ENCODE results near the gene PIK3R5. TPM values are rescaled to one million over a fixed set of nuclear protein-coding genes. Genes with fewer than 3 reads are reported as not detected.
A peak's percentile ranks its signal among the peaks of the same experiment; 100 is the strongest.
"Not testable (repeated sequence)": the region's sequence is repeated elsewhere in the genome, so short reads cannot be mapped to it uniquely, and the experiment has no call there.

PIK3R5 gene, protein sequence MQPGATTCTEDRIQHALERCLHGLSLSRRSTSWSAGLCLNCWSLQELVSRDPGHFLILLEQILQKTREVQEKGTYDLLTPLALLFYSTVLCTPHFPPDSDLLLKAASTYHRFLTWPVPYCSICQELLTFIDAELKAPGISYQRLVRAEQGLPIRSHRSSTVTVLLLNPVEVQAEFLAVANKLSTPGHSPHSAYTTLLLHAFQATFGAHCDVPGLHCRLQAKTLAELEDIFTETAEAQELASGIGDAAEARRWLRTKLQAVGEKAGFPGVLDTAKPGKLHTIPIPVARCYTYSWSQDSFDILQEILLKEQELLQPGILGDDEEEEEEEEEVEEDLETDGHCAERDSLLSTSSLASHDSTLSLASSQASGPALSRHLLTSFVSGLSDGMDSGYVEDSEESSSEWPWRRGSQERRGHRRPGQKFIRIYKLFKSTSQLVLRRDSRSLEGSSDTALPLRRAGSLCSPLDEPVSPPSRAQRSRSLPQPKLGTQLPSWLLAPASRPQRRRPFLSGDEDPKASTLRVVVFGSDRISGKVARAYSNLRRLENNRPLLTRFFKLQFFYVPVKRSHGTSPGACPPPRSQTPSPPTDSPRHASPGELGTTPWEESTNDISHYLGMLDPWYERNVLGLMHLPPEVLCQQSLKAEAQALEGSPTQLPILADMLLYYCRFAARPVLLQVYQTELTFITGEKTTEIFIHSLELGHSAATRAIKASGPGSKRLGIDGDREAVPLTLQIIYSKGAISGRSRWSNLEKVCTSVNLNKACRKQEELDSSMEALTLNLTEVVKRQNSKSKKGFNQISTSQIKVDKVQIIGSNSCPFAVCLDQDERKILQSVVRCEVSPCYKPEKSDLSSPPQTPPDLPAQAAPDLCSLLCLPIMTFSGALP
- 2.2 TPM for polyA plus RNA-seq (ENCODE audit: insufficient read length)

- no peak for DNase-seq
Observed at GRCh38 chr17:8965394-8966168, at the start of gene PIK3R5. Gene PIK3R5, minus strand, starts transcription at chr17:8965707. Its CDS starts 54,213 bp downstream, at chr17:8911494.

DNA sequence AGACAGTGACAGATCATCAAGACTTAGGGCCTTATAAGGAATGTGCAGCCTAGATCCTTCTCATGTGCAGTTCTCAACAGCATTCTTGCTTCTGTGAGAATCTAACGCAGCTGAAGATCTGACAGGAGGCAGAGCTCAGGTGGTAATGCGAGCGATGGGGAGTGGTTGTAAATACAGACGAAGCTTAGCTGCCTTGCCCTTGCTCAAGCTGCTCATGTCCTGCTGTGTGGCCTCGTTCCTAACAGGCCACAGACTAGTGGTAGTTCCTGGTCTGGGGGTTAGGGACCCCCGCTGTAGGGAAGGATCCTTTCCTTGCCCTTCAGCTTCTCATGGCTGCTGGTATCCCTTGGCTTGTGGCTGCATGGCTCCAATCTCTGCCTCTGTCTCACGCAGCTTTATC, 45.5 kb upstream of the PIK3R5 start:
- DNase-seq = no peak

- DNase-seq = no peak
Observed at GRCh38 chr17:9009737-9010136, 44.2 kb upstream of the PIK3R5 start.

- no peak for DNase-seq
Observed at GRCh38 chr17:9009096-9009495, 43.6 kb upstream of the PIK3R5 start.

- DNase-seq = no peak
Observed at GRCh38 chr17:9007052-9007714, 41.7 kb upstream of the PIK3R5 start.

DNA sequence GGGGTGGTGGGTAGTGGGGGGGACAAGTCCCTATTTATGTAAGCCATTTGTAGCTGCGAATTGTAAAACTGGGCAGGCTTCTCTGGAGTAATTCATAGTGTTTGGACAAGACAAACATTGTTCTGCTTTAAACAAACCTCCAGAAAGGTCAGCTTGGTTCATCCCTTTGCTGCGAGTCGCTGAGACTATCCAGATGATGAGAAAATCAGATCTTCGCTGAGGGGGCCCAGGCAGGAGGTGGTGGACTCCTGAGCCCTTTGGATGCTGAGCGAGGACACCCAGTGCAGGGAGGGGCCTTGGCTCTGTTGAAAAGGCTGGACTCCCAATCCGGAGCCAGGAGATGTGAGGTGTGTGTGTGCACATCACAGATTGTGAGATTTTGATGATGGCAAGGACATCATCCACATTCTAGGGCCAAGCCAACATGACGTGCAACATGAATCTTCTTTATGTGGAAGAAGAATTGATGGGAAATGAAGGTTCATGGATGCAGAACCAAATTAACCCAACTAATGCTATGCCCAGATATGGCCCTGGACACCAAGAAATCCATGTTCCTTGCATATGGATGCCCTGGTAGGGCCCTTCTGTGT, 40.8 kb upstream of the PIK3R5 start:
- DNase-seq = no peak

DNA sequence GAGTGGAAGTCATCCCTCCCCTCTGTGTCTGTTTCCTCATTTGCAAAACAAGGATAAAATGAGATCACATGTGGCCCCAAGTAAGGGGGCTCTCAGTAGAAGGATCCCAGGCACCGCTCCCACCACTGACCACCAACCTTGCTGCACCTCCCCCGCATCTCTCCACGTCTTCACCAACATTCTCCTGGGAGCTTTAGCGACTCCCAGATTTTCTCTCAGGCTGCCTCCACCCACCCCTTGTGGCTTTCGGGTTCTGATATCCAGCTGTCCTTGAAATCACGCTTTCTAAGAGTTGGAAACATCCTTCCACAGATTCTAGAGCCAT, 39.4 kb upstream of the PIK3R5 start:
- no peak for DNase-seq

- DNase-seq = no peak
Observed at GRCh38 chr17:9004132-9004960, 38.8 kb upstream of the PIK3R5 start.

DNA sequence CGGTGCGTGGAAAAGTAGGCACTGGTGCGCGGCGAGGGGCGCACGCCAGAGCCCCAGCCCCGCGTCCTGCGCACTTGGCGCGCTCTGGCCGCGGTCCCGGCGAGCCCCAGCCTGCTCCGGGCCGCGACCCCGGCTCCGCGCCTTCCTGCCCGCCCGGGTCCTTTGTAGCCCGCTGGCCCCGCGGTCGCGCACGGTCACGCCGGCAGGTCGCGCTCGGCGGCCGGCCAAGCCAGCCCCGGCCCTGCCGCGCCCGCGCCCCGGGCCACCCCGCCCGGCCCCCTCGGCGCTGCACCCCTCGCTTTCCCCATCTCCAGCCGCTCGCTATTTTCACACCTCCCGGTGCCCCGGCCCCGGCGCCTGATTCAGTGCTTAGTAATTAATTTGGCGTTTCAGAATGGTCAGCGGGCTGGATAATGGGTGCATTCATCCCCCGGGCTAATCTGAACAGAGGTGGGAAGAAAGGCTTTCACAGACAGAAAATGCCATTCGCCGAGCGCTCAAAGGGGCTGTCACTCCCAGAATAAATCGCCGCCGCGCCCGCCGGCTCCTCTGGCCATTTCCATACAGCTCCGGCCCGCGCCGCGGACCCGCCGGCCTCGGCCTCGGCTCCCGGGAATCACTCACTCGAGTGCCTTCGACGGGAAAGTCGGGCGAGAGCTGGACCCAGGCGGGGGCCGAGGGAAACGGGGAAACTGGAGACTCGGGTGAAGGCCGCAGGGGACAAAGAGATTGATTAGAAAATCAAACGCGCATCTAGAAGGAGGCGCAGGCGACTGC, 38.0 kb upstream of the PIK3R5 start:
- no peak for DNase-seq

DNA sequence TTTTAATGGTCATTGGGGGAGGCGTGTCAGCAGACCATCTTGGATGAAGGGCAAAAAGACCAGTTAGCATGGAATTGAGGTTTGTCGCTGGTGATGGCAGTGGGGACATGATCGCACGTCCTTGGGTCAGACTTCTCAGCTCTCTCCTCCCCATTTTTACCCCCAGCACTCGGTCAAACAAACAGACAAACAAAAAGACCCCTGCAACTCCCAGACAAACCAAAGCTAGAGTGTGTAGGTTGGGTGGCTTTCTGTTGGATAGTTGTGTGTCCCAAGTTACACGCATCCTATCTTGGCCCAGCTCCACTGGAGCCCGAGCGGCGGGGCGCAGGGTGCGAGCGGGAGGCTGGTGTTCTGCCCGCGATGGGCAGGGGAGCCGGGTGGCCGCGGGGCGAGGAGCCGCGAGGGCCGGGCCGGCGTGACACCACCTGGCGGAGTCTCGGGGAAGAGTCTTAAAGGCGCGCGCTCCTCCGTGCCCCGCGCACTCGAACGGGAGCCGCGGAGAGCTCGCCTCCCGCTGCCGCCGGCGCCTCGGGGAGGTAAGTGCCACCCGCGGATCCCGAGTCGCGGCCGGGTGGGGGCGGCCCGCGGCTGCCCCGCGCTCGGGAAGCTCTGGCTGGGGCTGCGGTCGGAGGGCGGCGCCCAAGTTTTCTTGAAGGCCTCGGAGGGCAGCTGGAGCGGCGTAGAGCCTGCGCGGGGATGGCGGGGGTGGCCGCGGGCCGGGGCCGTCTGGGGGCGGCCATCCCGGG, 37.3 kb upstream of the PIK3R5 start:
- no peak for DNase-seq

GRCh38 chr17:9002227-9002605, 36.7 kb upstream of the PIK3R5 start:
- DNase-seq = no peak

- no peak for DNase-seq
Observed at GRCh38 chr17:9001559-9001958, 36.1 kb upstream of the PIK3R5 start.

- DNase-seq = no peak
Observed at GRCh38 chr17:8997994-8998628, 32.6 kb upstream of the PIK3R5 start.

DNA sequence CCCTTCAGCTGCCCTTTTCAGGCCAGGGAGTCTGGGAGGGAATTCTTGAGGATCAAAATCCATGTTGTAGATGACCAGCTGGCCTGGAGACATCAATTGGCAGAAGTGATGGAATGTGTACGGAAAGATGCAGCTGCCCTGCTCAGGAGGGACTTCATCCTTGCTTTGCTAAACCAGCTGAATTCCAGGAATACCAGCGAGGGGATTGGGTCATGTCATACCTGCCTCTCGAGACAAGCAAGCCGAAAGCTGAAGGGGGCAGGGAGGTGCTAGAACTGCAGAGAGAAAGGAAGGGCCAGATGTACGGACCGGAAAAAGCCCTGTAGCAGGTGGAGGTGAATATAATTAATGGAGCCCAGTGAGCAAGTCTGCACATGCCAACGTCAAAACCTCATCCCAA, 30.2 kb upstream of the PIK3R5 start:
- DNase-seq = no peak

GRCh38 chr17:8994319-8994718, 28.8 kb upstream of the PIK3R5 start:
- DNase-seq = peak; percentile 52

- DNase-seq = peak; percentile 53
Observed at GRCh38 chr17:8991514-8992285, 26.2 kb upstream of the PIK3R5 start.

GRCh38 chr17:8988263-8988935, 22.9 kb upstream of the PIK3R5 start:
- DNase-seq = not testable (repeated sequence)

DNA sequence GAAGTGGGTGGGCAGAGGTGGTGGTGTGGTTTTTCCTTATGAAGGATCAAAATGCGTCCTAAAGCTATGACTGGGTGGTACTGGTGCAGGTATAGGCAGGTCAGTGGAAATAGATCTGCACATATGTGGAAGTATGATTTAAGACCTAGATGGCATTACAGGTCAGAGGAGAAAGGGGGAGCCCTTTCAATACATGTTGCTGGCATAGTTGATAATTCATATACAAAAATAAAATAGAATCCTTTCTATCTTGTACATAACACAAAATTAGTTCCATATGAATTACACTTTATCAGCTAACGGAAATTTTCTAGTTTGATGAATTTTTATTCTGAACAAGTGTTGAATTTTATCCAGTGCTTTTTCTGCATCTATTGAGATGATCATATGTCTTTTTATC, 20.8 kb upstream of the PIK3R5 start:
- no peak for DNase-seq
